Measurements from ENCODE around the gene HIRIP3.
"Not testable (repeated sequence)": the region's sequence is repeated elsewhere in the genome, so short reads cannot be mapped to it uniquely, and the experiment has no call there.

The HIRIP3 gene

GRCh38 chr16:30017277-30017656 is 21.9 kb upstream of the HIRIP3 start:
- in situ Hi-C loops (cut with MboI; ENCODE audit: low sequenced_read_pairs), result no loop called here

- in situ Hi-C loops (cut with MboI; ENCODE audit: low sequenced_read_pairs), result no loop called here
Observed at GRCh38 chr16:30016555-30017276, 21.3 kb upstream of the HIRIP3 start.

- in situ Hi-C loops (cut with MboI; ENCODE audit: low sequenced_read_pairs), result not testable (repeated sequence)
Observed at GRCh38 chr16:30015450-30015849, 20.0 kb upstream of the HIRIP3 start.

- in situ Hi-C loops (cut with MboI; ENCODE audit: low sequenced_read_pairs), result not testable (repeated sequence)
Observed at GRCh38 chr16:30012598-30012997, 17.2 kb upstream of the HIRIP3 start.

- in situ Hi-C loops (cut with MboI; ENCODE audit: low sequenced_read_pairs), result no loop called here
Observed at GRCh38 chr16:30011714-30012504, 16.5 kb upstream of the HIRIP3 start.

GRCh38 chr16:30010844-30011713 is 15.7 kb upstream of the HIRIP3 start, which contains the start of gene DOC2A:
DOC2A (minus strand) TSS chr16:30011027; CDS start chr16:30010222, 805 bp downstream.
- in situ Hi-C loops (cut with MboI; ENCODE audit: low sequenced_read_pairs), result no loop called here

GRCh38 chr16:30009990-30010843 is 14.8 kb upstream of the HIRIP3 start:
- in situ Hi-C loops (cut with MboI; ENCODE audit: low sequenced_read_pairs), result no loop called here

GRCh38 chr16:30009085-30009862 is 13.9 kb upstream of the HIRIP3 start:
- in situ Hi-C loops (cut with MboI; ENCODE audit: low sequenced_read_pairs), result no loop called here

- in situ Hi-C loops (cut with MboI; ENCODE audit: low sequenced_read_pairs), result no loop called here
Observed at GRCh38 chr16:30007378-30007895, 12.0 kb upstream of the HIRIP3 start.

GRCh38 chr16:30006659-30007377 is 11.4 kb upstream of the HIRIP3 start:
- in situ Hi-C loops (cut with MboI; ENCODE audit: low sequenced_read_pairs), result no loop called here

- in situ Hi-C loops (cut with MboI; ENCODE audit: low sequenced_read_pairs), result no loop called here
Observed at GRCh38 chr16:30006095-30006473, 10.7 kb upstream of the HIRIP3 start.

- in situ Hi-C loops (cut with MboI; ENCODE audit: low sequenced_read_pairs), result no loop called here
Observed at GRCh38 chr16:30005341-30006094, 10.1 kb upstream of the HIRIP3 start.

- in situ Hi-C loops (cut with MboI; ENCODE audit: low sequenced_read_pairs), result no loop called here
Observed at GRCh38 chr16:30004811-30005242, 9.4 kb upstream of the HIRIP3 start.

- in situ Hi-C loops (cut with MboI; ENCODE audit: low sequenced_read_pairs), result no loop called here
Observed at GRCh38 chr16:30004424-30004776, 9.0 kb upstream of the HIRIP3 start.

- in situ Hi-C loops (cut with MboI; ENCODE audit: low sequenced_read_pairs), result no loop called here
Observed at GRCh38 chr16:30003670-30004423, 8.4 kb upstream of the HIRIP3 start.

GRCh38 chr16:30002614-30003346 is 7.4 kb upstream of the HIRIP3 start:
- in situ Hi-C loops (cut with MboI; ENCODE audit: low sequenced_read_pairs), result no loop called here

Data from HL-60/S4 (cell line).